ENCODE measurements around the gene DTNBP1.

- TF ChIP-seq POLR2A (IDR thresholded peaks at IDR 0.05) (no peak), CTCF (IDR thresholded peaks at IDR 0.05) (no peak)
Measured at GRCh38 chr6:15672818-15673217, 10.0 kb upstream of the DTNBP1 start.

Data from Peyer's patch (tissue), 4 donors.